Prostate gland (tissue), 2 donors: Measurements from ENCODE around the gene NRARP. TPM values are rescaled to one million over a fixed set of nuclear protein-coding genes. Genes with fewer than 3 reads are reported as not detected.

ENCODE experiments used
- DNase-seq: peaks from one replicate; pipeline ENCODE4 v3.0.0-alpha.2; 2019; ENCODE audit warnings: low spot score
- H3K27ac ChIP-seq, 2 donors: fragments of 200-600 bp; sonication (generic); 2 replicates each; pipeline ENCODE4 v1.5.1; 2017 to 2019
- H3K27me3 ChIP-seq: fragments of 200-600 bp; sonication (generic); replicated peaks from 2 replicates; pipeline ENCODE4 v1.5.1; 2019; ENCODE audit not compliant: insufficient read depth
- H3K36me3 ChIP-seq, 2 donors: fragments of 200-600 bp; sonication (generic); 1 replicate in 1 of 2; 2 replicates in 1 of 2; pipeline versions ENCODE4 v1.5.1 to v1.8.1; 2017 to 2019
- H3K4me1 ChIP-seq: fragments of 200-600 bp; sonication (generic); replicated peaks from 2 replicates; pipeline ENCODE4 v1.5.1; 2019
- H3K4me3 ChIP-seq, 2 donors: fragments of 200-600 bp; sonication (generic); 2 replicates each; pipeline ENCODE4 v1.5.1; 2017 to 2019
- H3K9me3 ChIP-seq: fragments of 200-600 bp; sonication (generic); 2 replicates; pipeline ENCODE4 v1.5.1; 2017
- CTCF ChIP-seq, 4 experiments: fragments of 200-600 bp in 2 of 4; fragments of 450-650 bp in 2 of 4; sonication (generic) in 2 of 4; IDR thresholded peaks; 1 replicate in 3 of 4; 2 replicates in 1 of 4; pipeline ENCODE4 v1.5.1; 2016 to 2019; ENCODE audit warnings: antibody characterized with exemption in 4 of 4, mild to moderate bottlenecking in 2 of 4, moderate library complexity in 2 of 4
- POLR2A ChIP-seq: fragments of 450-650 bp; IDR thresholded peaks from one replicate; pipeline ENCODE4 v1.6.1; 2016; ENCODE audit warnings: antibody characterized with exemption, mild to moderate bottlenecking
- POLR2AphosphoS5 ChIP-seq: sonication (generic); formaldehyde crosslinking; IDR thresholded peaks from one replicate; pipeline ENCODE4 v1.6.1; 2017; ENCODE audit warnings: antibody characterized with exemption
- WGBS: methylation state at CpG from one replicate; pipeline ENCODE4 v1.1.5; 2018; 5-methylcytosine and 5-hydroxymethylcytosine counted together
- intact Hi-C: fragments of 100-400 bp; cut with DNase I; formaldehyde crosslinking; loops from one replicate; pipeline ENCODE4 v1.14.2; 2022
- total RNA-seq, 2 donors: library from RNA; depleted of rRNA; stranded (reverse); fragments of >200 nt; gene quantifications; one replicate each; pipeline ENCODE4 v1.1.0, GENCODE V29; 2016

NRARP gene
- total RNA-seq, 2 donors from 2014 or later = 22.4 to 24.3 TPM

- no peak for TF ChIP-seq CTCF (IDR thresholded peaks at IDR 0.05)
- TF ChIP-seq POLR2AphosphoS5 = no peak
- TF ChIP-seq POLR2A = no peak
- intact Hi-C loops = no loop called here
Observed at GRCh38 chr9:137326445-137327065, 24.5 kb upstream of the NRARP start.

GRCh38 chr9:137325799-137326198 is 23.7 kb upstream of the NRARP start:
- 94% methylated on average over 12 of the region's 12 CpGs for whole genome bisulfite sequencing
- no peak overlapping the region for H3K4me3 ChIP-seq
- no peaks in the 10 kb centered on the region for H3K4me1 ChIP-seq
- H3K9me3 ChIP-seq = no peaks in the 10 kb centered on the region
- H3K27me3 ChIP-seq = no peaks in the 10 kb centered on the region
- no peaks in the 10 kb centered on the region for H3K36me3 ChIP-seq
- DNase-seq = no peak
- H3K27ac ChIP-seq = no peak overlapping the region
- TF ChIP-seq POLR2A = no peak
- no peak for TF ChIP-seq CTCF (IDR thresholded peaks at IDR 0.05)
- TF ChIP-seq POLR2AphosphoS5 = no peak
- intact Hi-C loops = no loop called here

More at GRCh38 chr9:137326445-137327065, 24.5 kb upstream of the NRARP start:
- Histone ChIP-seq H3K4me1 (no peaks in the 10 kb centered on the region), H3K36me3 (no peaks in the 10 kb centered on the region), H3K4me3 (no peak overlapping the region), H3K27me3 (no peaks in the 10 kb centered on the region), H3K9me3 (no peaks in the 10 kb centered on the region), H3K27ac (no peak overlapping the region)
- DNase-seq = no peak
- WGBS = 88% methylated on average over 19 of the region's 19 CpGs

GRCh38 chr9:137325124-137325523 is 23.1 kb upstream of the NRARP start:
- DNase-seq = no peak
- 93% methylated on average over 10 of the region's 10 CpGs for WGBS
- intact Hi-C loops = no loop called here

GRCh38 chr9:137323531-137324331 is 21.7 kb upstream of the NRARP start:
- intact Hi-C loops = no loop called here

More at GRCh38 chr9:137325124-137325523, 23.1 kb upstream of the NRARP start:
- Histone ChIP-seq H3K36me3 (no peaks in the 10 kb centered on the region), H3K4me3 (no peak overlapping the region), H3K27ac (no peak overlapping the region), H3K27me3 (no peaks in the 10 kb centered on the region), H3K4me1 (no peaks in the 10 kb centered on the region), H3K9me3 (no peaks in the 10 kb centered on the region)
- TF ChIP-seq POLR2A (no peak), POLR2AphosphoS5 (no peak), CTCF (IDR thresholded peaks at IDR 0.05) (no peak)

More at GRCh38 chr9:137323531-137324331, 21.7 kb upstream of the NRARP start:
- Histone ChIP-seq H3K36me3 (no peaks in the 10 kb centered on the region), H3K4me3 (no peak overlapping the region), H3K4me1 (no peaks in the 10 kb centered on the region), H3K27ac (no peak overlapping the region), H3K27me3 (no peaks in the 10 kb centered on the region), H3K9me3 (no peaks in the 10 kb centered on the region)
- no peak for TF ChIP-seq POLR2AphosphoS5
- no peak for TF ChIP-seq POLR2A
- no peak for TF ChIP-seq CTCF (IDR thresholded peaks at IDR 0.05)
- 93% methylated on average over 37 of the region's 37 CpGs for WGBS
- DNase-seq = no peak
